Measurements from ENCODE around the gene FZD10.

DNA sequence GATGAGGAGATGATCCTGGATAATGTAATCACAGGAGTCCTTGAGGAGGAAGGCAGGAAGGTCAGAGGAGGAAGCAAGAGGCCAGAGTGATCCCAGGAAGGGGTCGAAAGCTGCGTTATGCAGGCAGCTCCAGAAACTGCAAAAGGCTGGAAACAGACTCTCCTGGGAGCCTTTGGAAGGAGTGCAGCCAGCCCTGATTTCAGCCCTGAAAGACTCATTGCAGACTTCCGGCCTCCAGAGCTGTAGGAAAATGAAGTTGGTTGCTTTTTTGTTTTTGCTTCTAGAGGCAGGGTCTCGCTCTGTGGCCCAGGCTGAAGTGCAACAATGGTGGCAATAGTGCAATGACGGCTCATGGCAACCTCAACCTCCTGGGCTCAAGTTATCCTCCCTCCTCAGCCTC lies 44.6 kb upstream of the FZD10 start:
- TF ChIP-seq POLR2AphosphoS5 (IDR thresholded peaks at IDR 0.05; ENCODE audit: borderline replicate concordance, low read depth, low read length), result no peak
- TF ChIP-seq EZH2 (IDR thresholded peaks at IDR 0.05), result no peak

Data from SK-N-MC (cell line).